ENCODE measurements around the gene SEC14L3.
A peak's percentile ranks its signal among the peaks of the same experiment; 100 is the strongest.
"Not testable (repeated sequence)": the region's sequence is repeated elsewhere in the genome, so short reads cannot be mapped to it uniquely, and the experiment has no call there.

The SEC14L3 gene

DNA sequence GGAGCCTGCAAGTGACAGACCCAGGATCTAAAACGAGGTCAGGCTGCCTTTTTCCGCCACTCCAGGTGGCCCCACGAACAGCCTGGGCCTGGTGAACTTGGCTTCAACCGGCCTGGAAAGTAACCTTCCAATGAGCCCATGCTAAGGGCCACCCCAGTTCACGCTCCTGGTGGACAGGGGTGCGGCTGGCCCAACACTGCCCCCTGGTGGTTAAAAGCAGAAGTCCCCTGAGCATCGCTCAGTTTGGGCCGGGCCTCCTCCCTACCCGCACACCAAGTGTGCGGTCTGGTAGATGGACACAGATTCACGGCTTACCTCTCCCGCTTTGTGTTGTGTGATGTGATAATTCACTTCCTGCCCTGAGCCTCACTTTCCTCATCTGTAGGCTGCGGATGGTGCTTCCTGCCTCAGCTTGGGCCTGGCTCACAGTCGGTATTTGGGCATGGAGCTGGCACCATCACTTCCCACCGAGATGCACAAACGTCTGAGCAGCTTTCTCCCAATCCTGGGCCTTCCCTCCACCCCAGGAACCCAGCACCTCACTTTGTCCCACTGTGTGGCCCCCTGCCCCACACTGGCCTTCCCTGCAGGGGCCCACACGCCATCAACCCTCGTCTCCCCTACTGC, 13.7 kb upstream of the SEC14L3 start:
- DNase-seq: peak; percentile 44 to 47

DNA sequence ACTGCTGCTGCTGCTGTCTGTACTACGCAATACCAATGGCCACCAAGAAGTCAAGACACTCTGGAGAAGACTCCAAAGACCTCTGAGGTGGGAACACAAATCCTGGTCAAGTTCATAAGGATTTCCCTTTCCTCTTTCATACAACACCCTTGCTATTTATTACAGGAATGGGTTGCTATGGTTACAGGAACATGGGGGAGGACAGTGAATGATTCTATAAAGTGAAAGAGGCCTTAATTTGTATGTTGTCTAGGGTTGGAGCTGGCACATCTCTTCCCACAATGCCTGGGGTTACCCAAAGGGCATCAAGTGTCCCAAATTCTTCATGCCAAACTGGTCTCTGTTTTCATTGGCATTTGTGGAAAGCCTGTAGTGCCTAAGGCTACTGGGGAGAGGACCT, 11.4 kb upstream of the SEC14L3 start:
- no peak for DNase-seq

DNA sequence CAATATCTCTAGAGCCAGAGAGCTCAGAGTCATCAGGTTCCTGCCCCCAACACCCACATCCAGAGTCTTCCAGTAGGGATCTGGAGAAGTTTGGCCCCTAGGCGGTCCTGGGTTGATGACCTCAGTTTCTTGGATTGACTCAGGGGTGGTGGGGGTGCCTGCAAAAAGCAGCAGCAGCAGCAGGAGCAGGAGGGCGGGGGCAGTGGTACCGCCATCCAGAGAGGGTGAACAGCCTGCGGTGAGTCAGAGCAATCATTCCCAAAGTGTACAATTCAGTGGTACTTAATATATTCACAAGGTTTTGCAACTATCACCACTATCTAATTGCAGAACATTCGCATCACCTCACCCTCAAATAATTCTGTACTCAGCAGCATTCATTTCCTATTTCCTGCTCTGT, 9.9 kb upstream of the SEC14L3 start:
- no peak for DNase-seq

DNA sequence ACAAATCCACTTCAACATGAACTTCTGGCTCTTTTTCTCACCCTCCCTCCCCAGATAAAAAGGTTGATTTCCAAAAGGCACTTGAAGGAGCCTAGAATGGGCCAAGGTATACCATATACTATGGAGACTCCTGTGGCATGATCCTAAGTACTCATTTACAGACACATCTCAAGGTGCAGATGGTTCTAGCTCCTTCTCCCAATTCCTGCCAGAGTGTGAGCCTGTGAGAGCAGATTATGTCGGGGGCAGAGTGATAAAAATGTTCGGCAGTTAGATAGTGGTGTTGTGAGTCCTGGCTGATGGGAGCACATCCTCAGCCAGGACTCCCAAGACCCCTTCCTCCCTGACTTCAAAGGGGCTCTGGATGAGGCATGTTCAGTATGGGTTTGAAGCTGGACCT, 8.2 kb upstream of the SEC14L3 start:
- DNase-seq: no peak

DNA sequence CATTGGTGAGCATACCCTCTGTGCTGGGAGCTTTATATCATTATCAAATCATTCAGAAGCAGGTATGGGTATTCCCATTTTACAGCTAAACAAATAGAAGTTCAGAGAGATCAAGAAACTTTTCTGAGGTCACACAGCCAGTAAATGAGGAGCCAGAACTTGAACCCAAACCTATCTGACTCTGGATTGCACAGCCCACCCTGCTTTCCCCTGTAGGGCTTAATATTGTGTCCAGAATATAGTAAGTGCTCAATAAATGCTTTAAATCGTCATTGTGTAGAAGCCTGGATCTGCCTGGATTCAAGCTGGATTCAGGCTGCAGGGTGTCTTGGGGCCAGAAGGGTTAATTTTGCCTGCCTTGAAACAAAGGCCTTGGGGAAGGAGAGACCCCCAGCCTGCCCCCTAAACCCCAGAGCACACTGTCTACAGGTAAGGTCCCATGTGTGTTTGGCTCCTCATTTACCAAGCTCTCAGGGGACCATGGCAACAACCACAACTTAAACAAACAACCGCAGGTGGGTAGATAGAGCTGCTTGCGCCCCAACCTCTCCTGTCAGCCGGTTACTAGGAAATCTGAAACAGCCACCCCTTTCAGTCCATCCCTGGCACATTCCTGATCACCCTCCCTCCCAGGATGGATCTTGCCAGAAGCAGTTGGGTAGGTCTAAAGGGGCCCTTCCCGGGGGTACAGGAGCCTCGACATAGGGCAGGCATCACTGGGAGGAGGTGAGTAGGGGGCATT, 3.0 kb upstream of the SEC14L3 start:
- no peak for DNase-seq

DNA sequence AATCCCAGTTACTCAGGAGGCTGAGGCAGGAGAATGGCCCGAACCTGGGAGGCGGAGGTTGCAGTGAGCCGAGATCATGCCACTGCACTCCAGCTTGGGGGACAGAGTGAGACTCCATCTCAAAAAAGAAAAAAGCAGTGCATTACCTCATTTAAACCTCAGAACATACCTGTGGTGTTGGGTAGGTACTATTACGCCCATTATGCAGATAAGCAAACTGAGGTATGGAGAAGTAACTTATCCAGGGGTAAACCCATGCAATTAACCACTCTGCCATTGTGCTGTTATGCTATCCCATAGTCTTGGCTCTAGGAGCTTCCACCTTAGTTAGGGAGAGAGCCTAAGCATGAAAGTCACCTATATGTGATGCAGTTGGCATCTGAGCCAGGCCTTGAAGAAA, 2.3 kb upstream of the SEC14L3 start:
- DNase-seq: no peak

DNA sequence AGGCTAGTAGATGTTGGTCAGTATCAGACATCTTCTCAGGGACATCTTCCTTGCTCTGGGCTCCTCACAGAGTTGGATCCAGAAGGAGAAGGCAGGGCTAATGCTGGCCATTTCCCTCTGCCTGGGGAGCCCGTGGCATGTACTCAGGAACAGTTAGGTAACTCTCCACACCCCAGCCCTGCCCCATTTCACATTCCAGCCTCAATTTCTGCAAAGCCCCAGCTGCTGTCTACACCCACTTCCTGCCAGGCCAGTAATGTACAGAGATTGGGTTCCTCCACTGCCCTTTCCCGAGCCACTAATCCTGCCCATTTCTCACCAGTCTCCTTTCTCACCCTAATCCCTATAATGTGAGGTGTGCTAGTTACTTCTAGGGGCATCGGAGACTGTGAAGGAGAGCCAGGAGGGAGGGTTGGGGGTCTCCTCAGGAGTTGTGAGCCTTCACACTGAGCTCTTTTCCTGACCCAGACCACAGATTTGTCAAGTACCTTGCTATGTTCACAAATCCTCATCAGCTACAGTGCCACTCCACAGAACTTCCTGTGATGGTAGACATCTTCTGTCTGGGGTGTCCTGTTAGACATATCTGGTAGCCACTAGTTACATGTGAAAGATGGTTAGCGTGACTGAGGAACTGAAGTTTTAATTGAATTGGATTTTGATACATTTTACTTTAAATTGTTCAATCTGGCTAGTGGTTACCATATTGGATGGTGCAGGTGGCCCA, 1.3 kb upstream of the SEC14L3 start:
- no peak for DNase-seq

DNA sequence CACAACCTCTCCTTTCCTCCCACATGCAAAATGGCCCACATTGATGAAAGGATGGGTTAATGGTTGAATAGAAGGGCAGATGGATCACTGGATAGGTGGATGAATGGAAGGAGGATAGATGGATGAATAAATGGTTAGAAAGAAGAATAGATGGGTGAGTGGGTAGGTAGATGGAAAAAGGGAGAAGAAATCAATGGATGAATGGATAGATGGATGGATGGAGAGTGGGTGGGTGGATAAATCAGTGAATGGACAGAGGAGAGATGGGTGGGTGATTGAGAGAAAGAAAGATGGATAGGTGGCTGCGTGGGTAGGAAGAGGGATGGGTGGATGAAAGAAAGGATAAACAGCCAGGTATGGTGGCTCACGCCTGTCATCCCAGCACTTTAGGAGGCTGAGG, 1.2 kb downstream of the SEC14L3 start:
- no peak for DNase-seq

DNA sequence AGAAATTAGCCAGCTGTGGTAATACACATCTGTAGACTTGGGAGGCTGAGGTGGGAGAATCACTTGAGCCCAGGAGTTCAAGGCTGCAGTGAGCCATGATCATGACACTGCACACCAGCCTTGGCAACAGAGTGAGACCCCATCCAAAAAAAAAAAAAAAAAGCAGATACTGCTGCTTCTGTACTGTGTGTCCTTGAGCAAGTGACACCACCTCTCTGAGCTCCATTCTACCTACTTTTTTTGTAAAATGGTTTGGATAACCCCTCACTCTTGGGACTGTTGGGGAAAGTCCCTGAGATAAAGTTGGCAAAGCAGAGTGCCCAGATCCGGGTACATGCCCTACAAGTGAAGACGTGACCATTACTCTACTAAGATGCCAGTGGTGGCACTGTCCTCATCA, 2.7 kb downstream of the SEC14L3 start:
- DNase-seq: no peak

DNA sequence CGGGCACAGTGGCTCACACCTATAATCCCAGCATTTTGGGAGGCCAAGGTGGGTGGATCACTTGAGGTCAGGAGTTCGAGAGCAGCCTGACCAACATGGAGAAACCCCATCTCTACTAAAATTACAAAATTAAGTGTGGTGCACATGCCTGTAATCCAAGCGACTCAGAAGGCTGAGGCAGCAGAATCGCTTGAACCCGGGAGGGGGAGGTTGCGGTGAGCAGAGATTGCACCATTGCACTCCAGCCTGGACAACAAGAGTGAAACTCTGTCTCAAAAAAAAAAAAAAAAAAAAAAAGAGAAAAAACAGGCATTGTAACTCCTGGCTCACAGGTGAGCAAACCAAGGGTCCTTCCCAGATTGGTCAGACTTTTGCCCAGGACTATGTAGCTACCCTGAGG, 11.3 kb downstream of the SEC14L3 start:
- DNase-seq: not testable (repeated sequence)

DNA sequence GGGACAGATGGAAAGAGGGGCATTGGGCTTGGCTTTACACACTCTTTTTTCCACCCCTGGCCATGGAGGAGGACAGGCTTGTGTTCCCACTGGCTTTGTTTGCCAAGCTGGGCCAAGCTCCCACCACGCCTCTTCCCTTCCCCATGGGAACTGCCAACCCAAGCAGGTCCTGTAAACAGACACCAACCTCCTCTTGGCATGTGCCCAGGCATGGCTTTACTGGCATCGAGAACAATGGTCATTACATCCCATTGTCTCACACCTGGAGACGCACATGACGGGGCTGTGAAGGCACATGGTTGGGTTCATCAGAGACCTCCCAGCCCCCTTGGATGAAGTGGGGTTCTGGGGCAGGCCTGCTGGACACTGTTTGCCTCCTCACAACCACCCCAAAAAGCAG, 11.7 kb downstream of the SEC14L3 start:
- no peak for DNase-seq

DNA sequence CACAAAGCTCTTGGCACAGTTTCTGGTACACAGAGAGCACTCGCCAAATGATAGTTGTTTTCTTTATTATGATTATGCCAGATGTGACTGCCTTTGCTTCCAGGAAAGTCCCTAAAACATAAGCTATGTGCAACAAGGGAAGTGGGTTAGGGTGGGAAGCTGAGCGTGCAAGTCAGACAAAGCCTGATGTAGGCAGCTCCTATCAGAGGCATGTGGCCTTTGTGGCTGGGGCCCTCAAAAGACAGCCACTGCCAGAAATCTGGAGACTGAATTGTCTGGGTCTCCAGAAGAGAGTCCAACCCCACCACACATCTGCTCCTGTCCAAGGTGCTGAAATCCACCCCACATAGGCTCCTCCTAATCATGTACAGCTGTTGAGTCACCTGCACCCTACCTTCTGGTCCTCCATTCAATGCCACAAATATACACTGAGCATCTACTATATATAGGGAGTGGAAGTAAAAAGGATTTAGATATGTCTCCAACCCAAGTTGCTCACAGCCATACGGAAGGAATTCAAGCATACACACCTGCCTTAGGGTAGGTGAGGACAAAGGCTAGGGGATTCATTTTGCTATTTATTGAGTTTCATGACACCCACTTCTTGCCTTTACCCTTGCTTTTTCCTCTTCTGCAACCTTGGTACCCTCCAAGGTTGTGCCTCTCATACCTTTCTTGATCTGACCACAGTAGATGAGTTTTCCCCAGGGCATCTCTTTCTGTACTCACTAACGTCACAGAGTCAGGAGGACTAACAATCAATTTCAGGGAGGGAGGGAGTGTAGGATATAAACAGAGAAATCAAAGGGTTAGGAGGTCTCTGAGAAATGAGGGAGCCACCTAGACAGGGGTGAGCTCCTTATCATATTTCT, 12.4 kb downstream of the SEC14L3 start:
- DNase-seq: peak; percentile 26 to 33

DNA sequence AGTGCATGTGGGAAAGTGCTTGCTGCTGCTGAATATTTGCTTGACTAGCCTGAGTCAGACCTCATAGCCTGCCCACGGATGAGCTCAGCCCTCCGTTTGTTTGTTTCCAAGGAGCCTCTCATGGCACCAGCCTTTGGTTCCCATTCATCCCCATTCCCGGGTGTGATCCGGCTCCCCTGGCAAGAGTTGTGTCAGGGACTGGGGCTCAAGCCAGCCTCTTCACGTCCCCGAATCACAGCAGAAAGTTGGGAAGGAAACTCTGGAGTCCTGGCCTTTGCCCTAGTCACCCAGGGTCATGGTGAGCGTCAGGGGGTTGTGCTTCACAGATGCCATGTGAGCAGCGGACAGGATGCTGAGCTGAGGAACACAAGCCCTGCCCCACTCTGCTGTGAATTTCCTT, 13.8 kb downstream of the SEC14L3 start:
- DNase-seq: no peak

DNA sequence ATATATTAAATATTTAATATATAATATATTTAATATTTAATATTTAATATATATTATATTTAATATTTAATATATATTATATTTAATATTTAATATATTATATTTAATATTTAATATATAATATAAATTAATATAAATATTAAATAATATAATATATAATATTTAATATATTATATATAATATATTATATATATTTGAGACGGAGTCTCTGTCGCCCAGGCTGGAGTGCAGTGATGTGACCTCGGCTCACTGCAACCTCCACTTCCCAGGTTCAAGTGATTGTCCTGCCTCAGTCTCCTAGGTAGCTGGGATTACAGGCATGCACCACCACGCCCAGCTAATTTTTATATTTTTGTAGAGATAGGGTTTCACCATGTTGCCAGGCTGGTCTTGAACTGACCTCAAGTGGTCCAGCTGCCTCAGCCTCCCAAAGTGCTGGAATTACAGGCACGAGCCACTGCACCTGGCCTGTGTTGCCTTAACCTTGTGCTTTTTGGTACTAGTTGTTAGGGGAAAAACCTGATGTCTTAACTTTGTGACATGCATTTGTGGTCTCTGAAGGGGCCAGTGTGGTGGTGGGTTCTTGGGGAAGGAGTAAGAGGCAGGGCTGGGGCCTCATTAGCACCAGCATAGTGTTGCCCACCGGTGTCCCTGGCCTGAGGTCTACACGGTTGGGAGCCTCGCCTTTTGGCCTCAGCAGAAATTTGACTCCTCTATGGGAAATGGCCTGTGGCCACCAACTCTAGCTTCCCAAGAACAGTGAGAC, 16.6 kb downstream of the SEC14L3 start:
- DNase-seq: no peak

DNA sequence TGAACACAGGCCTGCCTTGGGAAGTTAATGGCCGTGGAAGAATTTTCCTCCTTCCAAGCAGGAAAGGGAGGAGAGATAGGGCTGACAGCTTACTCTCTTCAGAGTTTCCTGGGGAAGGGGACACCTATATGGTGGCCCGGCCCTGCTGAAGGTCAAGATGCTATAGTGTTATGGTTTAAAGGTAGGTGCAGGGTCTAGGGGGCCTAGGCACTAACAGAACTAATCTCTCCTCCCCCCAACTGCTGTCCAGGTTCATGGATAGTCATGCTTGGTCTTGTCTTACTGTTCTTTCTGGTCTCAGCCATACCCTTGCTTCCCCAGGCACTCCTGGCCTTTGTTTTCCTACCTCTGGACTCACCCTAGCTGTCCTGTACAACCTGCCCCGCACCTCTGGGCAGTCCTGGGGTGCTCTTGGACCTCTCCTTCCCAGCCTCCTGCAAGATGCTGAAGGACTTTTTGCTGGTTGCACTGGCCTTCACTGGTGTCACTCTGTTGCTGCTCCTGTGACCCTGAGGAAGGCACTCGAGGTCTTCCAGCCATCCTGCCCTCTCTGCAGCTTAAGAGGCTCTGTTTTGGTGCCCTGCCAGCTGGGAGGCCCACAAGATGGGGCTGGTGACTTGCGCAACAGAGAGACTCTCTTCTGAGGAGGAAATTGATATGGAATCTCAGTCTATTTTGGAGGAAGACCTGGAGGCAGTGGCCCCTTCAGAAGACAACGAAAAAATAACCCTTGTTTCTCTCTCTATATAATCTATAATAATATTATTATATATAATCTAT, 17.9 kb downstream of the SEC14L3 start:
- peak; percentile 11 to 41 for DNase-seq

DNA sequence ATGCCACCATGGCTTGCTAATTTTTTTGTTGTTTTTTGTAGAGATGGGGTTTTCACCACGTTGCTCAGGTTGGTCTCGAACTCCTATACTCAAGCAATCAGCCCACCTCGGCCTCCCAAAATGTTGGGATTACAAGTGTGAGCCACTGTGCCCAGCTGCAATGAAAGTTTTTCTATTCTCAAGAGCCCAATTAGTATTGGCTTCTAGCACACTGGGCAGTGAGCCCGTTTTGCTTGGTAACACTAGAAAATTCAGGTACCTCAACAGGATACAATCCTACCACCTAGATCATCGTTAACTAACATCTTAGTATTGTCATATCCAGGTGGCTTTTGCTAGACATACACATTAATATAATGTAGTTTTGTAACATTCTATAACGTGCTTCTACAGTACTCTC, 19.0 kb downstream of the SEC14L3 start:
- DNase-seq: no peak

DNA sequence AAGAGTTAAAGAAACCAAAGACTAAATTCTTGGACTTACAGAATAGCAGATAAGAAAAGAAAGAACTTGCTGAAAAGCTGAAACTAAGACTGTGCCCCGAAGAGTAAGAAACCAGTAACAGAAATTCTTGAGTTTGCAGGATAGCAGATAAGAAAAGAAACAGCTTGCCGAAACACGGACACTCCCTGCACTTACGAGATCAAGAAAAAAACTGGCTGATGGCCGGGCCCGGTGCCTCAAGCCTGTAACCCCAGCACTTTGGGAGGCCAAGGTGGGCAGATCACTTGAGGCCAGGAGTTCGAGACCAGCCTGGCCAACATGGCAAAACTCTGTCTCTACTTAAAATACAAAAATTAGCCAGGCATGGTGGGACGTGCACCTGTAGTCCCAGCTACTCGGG, 20.3 kb downstream of the SEC14L3 start:
- not testable (repeated sequence) for DNase-seq

DNA sequence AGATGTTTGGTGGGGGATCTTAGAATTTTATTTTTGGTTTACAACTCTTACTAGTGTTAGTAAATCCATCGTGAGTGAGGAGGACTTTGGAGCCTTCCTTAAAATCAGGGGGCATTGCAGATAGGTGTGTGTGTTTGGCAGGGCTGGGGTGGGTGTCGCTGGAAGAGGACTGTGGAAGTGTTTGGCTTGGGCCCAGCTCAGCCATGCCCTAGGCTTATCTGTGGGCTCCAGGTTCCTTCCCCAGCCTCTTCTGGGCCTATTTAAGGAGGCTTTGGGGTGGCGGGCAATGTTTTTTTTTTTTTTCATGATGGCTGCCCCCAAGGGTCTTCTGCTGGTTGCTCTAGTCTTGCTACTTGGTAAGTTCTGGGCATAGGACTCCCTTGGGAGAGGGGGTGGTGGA, 24.2 kb downstream of the SEC14L3 start:
- no peak for DNase-seq

DNA sequence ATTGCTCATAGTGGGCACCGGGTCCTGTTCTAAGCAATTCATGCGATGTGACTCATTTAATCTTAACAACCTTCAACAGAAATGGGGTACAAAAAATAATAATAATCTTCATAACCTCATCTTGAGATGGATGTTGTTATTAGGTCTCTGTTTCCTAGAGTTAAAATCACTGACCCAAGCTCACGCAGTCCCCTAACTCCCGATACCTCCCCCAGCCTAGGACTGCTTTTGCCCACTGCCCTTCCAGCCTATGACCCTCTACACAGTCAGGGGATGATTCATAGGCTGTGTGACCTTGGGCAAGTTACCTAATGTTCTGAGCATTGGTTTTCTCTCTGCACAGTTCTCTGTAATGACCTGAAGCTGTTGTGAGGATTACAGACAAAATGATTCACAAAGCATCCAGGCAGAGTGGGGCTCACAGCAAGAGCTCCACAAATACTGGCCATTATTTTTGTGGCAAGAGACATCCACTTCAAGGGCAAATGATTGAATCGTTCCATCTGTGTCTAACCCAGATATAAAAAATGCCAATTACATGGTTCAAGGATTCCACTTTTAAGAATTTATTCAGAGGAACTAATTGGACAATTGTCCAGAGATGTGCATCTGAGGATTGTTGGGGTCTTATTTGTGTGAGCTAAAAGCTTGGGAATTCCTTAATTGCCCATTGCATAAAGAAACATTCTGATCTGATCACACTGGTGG, 26.2 kb downstream of the SEC14L3 start:
- no peak for DNase-seq

DNA sequence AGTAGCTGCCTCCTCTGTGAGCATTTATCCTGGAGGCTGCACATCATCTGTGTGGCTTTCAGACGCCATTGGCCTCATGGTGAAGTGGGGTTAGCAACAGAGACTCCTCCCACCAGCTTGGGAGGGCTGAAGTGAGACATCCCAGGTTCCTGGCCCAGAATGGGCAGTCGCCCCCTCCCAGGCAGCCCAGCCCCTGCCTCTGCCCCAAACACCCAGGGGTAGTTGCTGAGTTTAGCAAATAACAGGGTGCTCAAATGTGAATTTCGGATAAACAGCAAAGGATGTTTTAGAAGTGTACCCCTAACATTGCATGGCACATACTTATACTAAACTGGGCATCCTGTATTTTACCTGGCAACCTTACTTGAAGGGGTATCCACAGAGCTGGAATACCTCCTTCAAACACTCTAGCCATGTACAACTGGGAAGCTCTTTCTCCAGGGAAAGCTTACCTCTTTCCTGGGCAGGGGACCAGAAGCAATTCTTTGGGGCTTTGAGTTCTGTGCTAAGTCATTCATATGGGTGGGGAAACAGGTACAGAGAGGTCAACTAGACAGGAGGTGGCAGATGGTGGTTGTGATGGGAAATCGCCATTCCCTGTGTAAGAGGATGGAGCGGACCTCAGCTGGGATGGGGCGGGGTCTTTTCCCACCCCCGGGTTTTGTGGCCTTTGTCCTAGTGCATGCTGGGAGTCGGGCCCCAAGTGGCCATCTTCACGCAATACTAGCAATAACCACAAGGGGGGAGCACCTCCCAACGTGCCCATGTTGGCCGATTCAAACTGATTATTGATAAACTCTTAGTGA, 27.0 kb downstream of the SEC14L3 start:
- peak; percentile 40 to 48 for DNase-seq

All from Kasumi-1 (cell line).